GM21825 (cell line): ENCODE measurements around the gene NFKBIE.

Experiments used
- ATAC-seq: cut with Tn5 transposase; IDR thresholded peaks from one replicate; pipeline ENCODE4 v1.9.1; 2021; ENCODE audit warnings: mild to moderate bottlenecking, moderate library complexity; ENCODE audit not compliant: unreplicated experiment

The NFKBIE gene

DNA sequence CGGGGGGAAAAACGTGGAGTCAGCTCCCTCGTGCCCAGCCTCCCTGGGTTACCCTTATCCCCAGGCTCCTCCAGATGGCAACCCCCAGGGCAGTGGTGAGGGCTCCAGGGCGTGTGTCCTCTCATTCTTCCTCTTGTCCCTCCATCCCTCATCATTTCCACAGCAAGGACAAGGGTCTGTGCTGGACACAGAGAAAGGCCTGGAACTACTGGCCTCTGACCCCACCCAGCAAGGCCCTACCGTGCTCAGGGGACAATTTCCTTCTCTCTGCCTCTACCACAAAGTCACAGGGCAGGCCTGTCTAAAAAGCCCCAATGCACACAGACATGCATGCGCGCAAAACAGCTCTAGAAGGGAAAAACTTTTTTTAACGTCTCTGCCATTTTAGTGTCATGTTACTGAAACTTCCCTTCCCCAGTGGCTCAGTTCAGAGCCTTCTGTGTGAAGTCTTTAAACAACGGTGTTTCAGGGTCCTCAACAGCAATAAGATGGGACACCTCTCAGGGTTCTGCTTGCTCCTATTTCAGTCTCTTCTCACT, 7.0 kb downstream of the NFKBIE start:
- no peak for ATAC-seq

DNA sequence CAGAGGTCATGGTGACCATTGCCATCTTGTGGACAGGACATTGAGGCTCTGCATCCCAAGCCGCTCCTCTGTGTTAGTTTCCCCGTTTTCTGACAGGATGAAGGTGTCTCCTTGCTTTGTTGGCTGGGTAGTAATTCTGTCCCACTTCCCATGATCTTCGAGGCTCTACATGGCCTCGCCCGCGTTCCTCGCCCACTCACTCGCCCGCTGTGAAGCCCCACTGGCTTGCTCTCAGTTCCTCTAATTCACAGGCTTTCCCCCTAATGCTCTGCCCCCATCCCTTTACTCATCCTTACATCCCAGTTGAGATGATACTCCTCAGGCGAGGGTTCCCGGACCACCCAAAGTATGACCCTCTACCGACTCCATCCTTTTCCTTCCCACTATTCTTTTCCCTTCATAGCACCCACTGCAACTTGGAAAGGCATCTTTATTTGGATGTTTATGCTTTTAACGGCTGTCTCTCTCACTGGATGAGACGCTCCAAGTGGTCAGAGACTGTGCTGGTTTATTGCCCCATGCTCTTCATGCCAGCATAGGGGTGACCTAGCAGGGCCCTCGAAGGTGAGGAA, 7.5 kb downstream of the NFKBIE start:
- no peak for ATAC-seq

DNA sequence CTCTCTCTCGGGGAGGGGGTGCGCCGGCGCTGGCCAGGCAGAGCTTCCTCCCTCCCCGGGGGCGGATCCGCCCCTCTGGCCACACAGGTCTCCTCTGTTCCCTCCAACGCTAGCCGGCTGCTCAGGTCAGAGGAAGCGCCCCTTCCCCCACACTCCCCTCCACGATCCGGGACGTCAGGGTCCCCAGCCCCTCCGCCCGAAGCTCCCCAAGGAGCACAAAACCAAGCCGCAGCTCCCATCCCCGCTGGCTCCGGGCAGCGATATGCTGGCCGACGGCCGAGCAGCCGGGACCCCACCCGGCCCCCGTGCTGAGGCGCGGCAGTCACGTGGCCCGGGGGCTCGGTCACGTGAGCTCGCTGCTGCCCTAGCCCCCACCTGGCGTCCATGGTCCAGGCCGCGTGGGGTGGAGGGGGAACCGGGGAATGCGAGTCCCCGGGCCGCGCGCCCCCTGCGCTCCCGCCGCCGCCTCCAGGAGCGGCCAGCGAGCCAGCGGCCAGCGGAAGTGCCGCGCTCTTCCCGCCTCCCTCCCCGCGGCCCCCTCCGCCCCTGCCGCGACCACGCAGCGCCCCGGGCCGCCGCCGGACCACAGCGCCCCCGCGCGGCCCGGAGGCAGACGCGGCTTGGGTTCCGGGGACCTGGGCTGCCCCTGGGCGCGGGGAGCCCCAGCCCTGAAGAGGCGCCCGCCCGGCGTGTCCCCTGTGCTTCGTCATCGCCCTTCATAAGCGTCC, 8.2 kb downstream of the NFKBIE start, which contains the start of gene SLC35B2:
Gene SLC35B2, minus strand, starts transcription at position 504 of the 728 bp plus-strand sequence. Its CDS starts 118 bp downstream, at position 386.
- ATAC-seq = peak; percentile 43

DNA sequence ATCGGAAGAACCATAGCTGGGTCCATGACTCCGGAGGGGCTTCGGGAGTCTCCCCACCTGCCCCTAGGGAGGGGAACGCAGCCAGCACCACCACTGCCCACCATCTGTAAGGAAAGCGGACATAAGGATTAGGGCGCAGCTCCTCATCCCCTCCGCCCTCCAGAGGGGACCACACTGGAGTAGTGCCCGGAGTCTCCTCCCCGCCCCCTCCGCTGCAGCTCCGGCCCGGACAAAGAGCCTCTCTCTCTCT, 8.7 kb downstream of the NFKBIE start:
- no peak for ATAC-seq

DNA sequence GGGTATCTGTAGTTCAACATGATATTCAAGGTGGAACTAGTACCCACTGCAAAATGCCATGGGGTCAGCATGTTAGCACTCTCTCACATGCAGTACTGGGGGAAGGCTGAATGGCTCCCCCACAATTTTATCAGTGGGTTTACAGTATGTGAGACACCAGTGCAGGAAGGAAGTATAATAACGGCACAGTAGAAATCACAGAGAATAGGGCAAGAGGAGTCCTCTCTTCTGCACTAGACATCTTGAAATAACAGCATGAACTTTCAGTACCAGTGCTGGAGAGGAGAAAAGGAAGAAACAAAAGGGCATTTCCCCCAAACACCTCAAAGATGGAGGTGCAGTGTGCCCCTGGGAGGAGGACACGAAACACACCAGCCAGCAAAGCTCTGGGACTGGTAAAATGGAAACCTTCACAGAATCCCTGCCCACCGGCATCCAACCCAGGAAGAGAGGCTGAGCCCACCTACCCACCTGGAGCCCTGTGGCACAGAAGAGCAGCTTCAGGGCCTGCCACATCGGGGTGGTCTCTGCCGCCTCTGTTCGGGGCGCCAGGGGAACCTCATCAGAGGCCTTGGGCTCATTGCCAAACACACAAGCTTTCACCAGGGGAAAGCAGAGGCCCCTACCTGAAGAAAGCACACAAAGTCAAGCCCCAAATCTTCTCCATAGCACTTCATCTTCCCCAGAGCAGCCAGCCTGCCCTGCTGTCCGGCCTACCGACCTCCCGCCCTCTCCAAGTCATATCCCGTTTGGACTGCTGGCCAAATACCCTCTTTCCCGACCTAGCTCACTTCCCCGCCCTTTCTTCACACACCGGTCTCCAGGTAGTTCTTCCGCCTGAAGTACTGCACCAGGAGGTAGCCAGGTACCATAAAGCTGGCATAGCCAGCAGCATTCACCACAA, 9.2 kb downstream of the NFKBIE start:
- ATAC-seq = no peak

DNA sequence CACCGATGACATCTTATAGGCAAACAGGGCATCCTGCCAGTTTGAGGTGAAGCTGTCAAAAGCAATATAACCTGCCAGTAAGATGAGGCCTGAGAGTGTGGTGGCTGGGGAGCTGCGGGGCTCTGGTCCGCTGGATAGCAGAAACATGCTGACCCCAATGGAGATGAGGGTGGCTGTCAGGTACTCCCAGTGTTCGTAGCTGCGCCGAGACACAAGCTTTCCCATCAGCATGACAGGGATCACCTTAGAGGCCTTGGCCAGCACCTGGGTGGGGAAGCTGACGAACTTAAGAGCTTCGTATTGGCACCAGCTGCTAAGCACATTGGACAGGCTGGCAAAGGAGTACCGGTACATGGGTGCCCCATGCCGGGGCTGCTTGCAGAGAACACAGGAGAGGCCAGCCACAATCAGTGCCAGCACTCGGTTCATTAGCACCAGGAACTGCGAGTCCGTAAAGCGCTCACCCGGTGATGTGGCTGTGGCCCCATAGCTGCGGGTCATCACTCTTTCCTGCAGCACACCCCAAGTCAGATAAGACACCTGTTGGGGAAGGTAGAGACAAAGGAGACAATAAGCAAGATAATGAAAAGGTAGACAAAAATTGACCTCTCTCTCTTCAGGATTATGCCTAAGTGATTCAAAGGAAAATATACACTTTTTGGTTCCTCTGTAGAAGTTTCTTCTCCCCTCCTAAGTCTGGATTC, 10.1 kb downstream of the NFKBIE start:
- ATAC-seq = no peak

DNA sequence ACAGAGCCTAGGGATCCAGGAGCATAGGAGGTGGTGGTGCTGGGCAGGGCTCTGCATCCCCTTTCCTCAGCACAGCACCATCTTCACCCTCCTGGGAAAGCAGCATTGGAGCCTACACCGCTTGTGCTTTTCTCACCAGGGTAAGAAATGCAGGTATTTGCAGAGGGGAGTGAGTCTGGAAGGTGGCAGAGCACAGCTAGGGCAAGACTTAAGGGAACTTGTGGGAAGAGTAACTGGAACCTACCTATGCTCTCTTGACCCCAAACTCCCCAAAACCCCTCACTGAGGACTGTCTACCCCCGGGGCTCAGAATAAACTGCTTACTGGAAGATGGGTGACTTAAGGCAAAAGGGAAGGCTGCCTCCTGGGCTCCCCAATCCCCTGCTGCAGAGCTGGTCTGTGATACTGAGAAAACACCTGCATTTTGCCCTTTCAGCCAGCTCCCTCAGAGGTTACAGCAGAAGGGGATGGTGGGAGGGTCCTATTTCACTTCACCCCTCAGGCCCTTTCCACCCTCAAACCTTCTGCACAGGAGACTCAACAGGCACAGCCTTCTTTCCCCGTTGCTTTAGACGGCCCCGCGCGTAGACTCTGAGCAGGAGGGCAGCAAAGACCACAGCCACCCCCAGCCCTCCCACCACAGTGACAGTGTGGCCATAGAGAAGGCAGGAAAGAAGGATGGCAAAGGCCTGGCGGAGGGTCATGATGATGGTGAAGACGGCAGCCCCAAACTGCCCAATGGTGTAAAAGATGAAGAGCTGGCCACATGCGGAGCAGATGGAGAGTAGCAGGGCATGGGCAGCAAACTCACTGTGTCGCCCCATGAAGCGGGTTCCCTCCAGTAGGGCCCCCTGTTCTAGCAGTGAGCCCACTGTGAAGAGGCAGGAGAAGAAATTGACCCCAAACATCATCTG, 10.9 kb downstream of the NFKBIE start:
- ATAC-seq = no peak

DNA sequence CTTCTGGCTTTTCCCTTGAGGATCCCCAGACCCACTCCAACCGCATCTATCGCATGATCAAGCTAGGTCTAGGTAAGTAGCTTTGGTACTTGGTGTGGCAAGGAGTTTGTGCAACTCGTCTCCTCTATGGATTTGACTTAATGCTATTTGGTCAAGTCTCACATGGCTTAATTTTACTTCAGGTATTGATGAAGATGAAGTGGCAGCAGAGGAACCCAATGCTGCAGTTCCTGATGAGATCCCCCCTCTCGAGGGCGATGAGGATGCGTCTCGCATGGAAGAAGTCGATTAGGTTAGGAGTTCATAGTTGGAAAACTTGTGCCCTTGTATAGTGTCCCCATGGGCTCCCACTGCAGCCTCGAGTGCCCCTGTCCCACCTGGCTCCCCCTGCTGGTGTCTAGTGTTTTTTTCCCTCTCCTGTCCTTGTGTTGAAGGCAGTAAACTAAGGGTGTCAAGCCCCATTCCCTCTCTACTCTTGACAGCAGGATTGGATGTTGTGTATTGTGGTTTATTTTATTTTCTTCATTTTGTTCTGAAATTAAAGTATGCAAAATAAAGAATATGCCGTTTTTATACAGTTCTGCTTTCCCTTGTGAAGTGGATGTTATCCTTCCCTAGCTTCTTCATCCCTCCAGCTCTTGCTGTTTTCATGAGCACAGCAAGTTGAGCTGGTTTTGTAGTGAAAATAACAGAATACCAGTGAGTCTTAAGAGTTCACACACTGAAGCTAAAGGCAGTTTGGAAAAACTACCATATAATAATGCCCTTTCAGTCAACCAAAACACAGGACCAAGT, 11.8 kb downstream of the NFKBIE start:
- ATAC-seq = no peak

DNA sequence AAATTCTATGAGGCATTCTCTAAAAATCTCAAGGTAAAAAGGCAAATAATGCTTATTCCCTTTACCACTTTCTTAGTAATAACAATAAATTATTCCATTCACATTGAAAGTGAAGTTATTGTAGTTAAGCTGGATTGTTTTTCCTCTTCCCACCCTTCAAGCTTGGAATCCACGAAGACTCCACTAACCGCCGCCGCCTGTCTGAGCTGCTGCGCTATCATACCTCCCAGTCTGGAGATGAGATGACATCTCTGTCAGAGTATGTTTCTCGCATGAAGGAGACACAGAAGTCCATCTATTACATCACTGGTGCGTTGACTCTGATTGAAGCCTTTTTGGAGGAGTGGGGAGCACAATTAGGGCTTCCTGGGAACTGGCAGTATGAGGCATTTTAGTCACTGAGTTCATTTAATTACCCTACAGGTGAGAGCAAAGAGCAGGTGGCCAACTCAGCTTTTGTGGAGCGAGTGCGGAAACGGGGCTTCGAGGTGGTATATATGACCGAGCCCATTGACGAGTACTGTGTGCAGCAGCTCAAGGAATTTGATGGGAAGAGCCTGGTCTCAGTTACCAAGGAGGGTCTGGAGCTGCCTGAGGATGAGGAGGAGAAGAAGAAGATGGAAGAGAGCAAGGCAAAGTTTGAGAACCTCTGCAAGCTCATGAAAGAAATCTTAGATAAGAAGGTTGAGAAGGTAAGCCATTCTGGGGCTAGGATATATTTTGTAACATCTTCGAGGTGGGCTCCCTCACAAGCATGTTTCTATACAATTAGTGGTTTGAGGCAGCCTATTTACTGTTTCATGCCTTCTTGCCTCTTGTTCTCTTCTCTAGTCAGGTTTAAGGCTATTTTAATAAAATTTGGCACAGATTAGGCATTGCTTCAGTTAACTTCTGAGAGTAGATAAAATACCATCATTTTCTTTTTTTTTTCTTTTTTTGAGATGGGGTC, 13.5 kb downstream of the NFKBIE start:
- ATAC-seq = no peak

DNA sequence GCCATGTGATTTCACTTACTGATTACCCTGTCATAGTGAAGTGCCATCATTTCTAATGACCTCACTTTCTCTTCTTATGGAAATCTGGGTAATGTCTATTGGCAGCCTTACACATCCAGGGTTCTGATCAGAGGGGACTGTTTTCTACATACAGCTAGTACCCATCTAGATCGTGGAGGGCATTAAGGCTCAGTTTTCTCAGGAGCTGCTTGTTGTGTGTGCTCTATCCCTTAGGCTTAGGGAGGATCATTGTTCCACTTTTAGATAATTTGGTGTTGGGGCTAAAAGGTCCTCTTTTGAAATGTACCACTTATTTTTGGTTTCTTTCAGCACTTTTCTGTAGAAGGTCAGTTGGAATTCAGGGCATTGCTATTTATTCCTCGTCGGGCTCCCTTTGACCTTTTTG, 14.6 kb downstream of the NFKBIE start:
- ATAC-seq = no peak

DNA sequence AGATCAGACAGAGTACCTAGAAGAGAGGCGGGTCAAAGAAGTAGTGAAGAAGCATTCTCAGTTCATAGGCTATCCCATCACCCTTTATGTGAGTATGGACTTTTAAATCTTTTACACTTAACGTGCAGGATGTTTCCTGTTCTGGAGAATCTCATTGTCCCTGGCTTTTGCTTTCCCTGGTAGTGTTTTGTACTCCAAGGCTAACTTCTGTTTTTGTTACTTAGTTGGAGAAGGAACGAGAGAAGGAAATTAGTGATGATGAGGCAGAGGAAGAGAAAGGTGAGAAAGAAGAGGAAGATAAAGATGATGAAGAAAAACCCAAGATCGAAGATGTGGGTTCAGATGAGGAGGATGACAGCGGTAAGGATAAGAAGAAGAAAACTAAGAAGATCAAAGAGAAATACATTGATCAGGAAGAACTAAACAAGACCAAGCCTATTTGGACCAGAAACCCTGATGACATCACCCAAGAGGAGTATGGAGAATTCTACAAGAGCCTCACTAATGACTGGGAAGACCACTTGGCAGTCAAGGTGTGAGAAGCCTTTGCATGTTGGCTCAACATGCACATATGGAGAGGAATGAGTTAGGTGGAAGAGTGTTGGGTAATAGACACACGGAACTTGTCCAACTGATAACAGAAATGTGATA, 15.2 kb downstream of the NFKBIE start:
- ATAC-seq = no peak

DNA sequence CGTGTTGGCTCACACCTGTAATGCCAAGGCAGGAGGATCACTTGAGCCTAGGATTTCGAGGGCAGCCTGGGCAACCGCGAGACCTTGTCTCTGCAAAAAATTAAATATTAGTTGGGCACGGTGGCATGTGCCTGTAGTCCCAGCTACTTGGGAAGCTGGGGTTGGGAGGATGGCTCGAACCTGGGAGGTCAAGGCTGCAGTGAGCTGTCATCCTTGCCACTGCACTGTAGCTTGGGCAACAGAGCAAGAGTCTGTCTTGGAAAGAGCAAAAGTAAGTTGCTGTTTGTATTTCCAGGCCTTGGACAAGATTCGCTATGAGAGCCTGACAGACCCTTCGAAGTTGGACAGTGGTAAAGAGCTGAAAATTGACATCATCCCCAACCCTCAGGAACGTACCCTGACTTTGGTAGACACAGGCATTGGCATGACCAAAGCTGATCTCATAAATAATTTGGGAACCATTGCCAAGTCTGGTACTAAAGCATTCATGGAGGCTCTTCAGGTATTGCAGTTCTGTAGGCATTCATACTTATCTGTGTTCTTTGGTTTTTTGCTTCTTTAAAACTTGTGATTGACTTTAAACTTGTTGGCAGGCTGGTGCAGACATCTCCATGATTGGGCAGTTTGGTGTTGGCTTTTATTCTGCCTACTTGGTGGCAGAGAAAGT, 16.1 kb downstream of the NFKBIE start:
- ATAC-seq = no peak

DNA sequence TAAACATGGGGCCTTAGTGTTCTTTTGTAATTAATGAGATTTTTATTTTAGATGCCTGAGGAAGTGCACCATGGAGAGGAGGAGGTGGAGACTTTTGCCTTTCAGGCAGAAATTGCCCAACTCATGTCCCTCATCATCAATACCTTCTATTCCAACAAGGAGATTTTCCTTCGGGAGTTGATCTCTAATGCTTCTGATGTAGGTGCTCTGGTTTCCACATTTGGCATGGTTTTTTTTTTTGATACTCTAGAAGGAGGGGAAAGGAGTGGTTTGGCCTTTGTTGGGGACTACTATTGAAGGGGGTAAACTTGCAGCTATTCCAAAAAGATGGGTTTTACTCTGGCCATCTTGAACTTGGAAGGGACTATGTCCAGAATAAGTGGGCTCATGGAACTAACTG, 16.8 kb downstream of the NFKBIE start:
- no peak for ATAC-seq

DNA sequence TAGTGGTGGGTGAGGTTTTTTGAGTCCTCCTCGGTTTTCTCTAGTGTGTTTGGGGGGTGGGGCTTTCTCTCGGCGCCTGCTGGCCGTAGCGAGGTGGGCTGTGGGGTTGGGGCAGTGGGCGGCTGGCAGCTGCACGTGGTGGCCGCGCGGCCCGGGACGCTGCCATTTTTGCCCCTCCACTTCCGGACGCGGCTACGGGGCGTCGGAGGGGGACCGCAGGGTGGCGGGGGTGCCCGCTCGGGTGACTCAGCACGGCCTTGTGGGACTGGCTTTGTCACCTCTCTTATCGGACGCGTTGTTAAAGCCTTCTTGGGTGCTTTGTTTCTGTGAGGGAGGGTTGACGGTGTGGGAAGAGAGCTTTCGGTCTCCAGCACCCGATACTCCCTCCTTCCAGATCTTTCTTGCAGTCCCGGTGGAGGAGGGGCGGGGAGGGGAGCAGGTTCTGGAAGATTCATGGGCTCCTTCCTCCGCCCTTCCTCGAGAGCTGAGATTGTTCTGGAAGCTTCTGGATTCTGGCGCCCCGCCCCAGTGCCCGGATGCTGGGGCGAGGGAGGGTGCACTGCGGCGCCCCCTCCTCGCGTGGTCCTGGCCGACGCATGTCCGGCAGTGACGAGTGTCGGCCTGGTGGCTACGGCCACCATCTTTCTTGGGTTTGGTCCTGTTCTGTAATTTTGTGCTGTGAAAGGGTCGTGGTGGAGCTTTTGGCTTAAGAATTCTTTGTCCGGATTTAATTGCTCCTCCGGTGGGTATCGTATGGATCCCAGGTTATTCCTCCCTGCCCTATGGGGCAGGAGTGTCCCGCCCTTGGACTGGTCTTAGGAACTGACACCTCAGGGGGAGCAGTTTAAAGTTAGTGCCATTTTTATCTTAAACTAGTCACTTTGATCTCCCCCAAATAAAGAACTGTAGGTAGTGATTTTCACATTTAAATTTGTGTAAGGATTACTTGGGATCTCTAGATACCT, 17.7 kb downstream of the NFKBIE start:
- peak; percentile 29 for ATAC-seq

DNA sequence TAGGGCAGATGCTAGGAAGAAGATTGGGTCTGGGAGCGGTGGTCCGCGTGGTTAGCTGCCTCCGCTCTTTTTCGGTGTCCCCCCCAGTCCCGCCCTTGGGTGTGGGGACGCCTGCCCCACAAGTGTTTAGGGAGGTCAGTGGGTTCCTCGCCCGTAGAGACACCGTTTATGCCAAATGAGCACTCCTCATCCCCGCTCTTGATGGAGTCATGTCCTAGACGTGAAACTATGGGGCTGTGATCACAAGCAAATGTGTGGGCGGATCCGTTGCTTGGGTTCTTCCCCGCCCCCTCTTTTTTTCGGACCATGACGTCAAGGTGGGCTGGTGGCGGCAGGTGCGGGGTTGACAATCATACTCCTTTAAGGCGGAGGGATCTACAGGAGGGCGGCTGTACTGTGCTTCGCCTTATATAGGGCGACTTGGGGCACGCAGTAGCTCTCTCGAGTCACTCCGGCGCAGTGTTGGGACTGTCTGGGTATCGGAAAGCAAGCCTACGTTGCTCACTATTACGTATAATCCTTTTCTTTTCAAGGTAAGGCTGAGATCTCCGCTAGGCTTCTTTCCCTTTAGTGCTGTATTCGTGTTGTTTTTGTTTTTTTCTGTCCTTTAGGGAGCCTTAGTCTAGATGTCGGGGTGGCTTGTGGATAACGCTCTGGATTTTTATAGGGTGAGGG, 18.6 kb downstream of the NFKBIE start, which contains the start of gene HSP90AB1:
Gene HSP90AB1, plus strand, starts transcription at position 439 of the 675 bp plus-strand sequence. CDS start 1,529 bp downstream, outside the sequence.
- ATAC-seq = peak; percentile 58
